Measurements from ENCODE around the gene RIT2. TPM values are rescaled to one million over a fixed set of nuclear protein-coding genes. Genes with fewer than 3 reads are reported as not detected.

The RIT2 gene
- total RNA-seq, 1 donor = not detected

DNA sequence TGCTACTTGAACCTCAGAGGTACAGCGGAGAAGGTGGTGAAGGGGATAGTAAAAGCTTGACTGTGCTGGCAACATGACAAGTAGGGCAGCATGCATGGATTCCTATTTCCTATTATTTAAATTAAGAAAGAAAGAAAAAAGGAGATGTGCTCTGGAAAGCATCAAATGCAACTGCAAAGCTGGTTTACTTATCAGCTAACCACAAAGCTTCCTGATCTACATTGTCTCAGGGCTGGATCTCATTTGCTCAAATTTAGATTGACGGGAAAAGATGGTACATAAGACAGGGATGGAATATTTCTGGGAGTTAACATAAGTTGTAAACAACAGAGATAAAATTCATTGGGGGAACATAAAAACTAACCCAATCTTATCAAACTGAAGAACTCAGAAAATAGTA, 178.0 kb downstream of the RIT2 start:
- DNase-seq (ENCODE audit: low read depth) = no peak
- no peak overlapping the region for H3K4me3 ChIP-seq (ENCODE audit: low read depth, low read length)
- TF ChIP-seq, protein P1, sequence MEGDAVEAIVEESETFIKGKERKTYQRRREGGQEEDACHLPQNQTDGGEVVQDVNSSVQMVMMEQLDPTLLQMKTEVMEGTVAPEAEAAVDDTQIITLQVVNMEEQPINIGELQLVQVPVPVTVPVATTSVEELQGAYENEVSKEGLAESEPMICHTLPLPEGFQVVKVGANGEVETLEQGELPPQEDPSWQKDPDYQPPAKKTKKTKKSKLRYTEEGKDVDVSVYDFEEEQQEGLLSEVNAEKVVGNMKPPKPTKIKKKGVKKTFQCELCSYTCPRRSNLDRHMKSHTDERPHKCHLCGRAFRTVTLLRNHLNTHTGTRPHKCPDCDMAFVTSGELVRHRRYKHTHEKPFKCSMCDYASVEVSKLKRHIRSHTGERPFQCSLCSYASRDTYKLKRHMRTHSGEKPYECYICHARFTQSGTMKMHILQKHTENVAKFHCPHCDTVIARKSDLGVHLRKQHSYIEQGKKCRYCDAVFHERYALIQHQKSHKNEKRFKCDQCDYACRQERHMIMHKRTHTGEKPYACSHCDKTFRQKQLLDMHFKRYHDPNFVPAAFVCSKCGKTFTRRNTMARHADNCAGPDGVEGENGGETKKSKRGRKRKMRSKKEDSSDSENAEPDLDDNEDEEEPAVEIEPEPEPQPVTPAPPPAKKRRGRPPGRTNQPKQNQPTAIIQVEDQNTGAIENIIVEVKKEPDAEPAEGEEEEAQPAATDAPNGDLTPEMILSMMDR (IDR thresholded peaks at IDR 0.05; ENCODE audit: insufficient read depth, low read length) = no peak

DNA sequence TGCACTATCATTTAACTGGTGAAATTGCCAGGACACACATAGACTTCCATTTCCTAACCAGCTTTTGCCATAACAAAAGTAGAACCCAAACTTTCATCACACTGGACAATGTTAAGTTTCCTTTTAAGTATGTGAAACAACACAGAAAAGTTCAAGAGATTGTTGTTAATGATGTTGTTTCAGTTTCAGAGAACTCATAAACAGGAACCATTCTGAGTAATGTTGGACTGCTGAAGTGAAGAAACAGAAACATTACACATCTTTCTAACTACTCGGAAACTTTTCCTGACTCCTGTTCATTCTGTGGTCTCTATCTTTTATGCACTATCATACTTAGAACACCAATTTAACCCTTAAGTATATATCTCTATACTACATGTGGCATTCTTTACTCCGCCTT, 179.2 kb downstream of the RIT2 start:
- TF ChIP-seq, protein P1 (IDR thresholded peaks at IDR 0.05; ENCODE audit: insufficient read depth, low read length) = no peak
- no peak for DNase-seq (ENCODE audit: low read depth)
- no peak overlapping the region for H3K4me3 ChIP-seq (ENCODE audit: low read depth, low read length)

DNA sequence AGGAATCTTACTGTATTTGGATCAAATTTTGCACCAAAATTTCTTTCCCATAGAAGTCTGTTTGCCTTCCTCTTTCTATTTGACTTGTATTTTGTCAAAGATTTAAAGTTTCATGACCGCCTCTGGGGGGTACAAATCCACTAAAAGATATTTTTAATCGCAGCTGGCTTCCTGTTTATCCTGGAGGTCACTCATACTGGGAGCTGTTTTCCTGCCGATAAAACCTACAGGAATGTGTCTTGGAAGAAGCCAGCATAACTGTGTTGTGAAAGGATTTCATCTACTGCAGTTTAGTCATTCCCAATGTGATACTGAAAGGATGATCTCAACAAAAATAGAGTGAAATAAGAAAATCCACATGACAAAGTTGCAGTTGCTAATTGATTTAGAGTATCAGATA, 184.0 kb downstream of the RIT2 start:
- peak; percentile 77 for DNase-seq (ENCODE audit: low read depth)
- TF ChIP-seq, protein P1 (IDR thresholded peaks at IDR 0.05; ENCODE audit: insufficient read depth, low read length) = no peak
- H3K4me3 ChIP-seq (ENCODE audit: low read depth, low read length) = no peak overlapping the region

DNA sequence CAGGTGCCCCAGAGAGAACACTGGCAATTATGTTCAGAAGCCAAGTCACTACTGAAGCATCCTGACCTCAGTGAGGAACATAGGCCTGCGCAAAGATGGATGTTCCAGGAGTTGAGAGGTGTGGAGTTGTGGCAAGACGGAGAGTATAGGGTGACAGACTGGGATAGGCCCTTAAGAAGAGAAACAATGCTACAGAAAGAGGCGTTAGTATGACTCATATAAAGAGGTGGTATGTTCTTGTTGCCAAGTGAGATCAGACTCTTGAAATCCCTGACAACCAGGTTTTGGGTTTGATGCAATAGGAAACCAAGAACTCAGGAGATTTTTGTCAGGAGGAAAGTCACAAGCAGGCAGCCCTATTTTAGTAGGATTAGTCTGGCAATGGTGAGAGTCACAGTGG, 185.6 kb downstream of the RIT2 start:
- TF ChIP-seq, protein P1 (IDR thresholded peaks at IDR 0.05; ENCODE audit: insufficient read depth, low read length) = no peak
- no peak overlapping the region for H3K4me3 ChIP-seq (ENCODE audit: low read depth, low read length)
- DNase-seq (ENCODE audit: low read depth) = peak; percentile 12

DNA sequence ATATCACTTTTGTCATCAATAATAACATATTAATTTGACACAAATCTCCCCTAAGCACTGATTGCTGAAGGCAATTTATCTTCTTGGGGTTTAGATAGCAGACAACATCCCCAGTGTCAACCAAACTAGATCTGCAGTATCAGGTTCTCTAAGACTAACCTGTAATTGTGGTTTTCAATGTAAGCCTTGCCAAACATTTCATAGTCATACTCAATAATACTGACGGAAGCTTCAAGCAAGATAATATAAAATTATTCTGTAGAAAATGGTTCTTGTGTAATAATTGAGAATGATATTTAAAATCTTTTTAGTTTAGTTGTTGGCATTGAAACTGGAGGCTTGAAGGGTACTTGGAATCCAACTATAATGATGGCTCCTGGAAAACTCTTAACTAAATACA, 186.3 kb downstream of the RIT2 start:
- DNase-seq (ENCODE audit: low read depth) = peak; percentile 2
- no peak overlapping the region for H3K4me3 ChIP-seq (ENCODE audit: low read depth, low read length)
- TF ChIP-seq, protein P1 (IDR thresholded peaks at IDR 0.05; ENCODE audit: insufficient read depth, low read length) = no peak

DNA sequence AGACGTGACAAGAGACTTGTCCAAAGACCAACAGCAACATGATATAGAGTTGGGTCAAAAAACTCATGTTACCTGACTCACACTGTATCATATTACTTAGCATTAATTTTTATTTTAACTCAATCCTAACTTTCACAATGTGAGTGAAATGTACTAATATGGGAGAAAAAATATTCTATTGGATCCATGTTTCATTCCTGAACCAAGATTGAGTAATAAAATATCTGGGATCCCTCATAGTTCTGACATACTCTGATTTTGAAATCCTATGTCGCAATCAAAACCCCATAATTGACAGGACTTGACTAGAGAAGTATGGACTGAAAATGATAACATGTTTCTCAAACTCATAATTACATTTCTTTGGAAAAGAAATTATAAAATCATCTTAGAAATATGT, 190.4 kb downstream of the RIT2 start:
- TF ChIP-seq, protein P1 (IDR thresholded peaks at IDR 0.05; ENCODE audit: insufficient read depth, low read length) = no peak
- no peak overlapping the region for H3K4me3 ChIP-seq (ENCODE audit: low read depth, low read length)
- DNase-seq (ENCODE audit: low read depth) = peak; percentile 31

DNA sequence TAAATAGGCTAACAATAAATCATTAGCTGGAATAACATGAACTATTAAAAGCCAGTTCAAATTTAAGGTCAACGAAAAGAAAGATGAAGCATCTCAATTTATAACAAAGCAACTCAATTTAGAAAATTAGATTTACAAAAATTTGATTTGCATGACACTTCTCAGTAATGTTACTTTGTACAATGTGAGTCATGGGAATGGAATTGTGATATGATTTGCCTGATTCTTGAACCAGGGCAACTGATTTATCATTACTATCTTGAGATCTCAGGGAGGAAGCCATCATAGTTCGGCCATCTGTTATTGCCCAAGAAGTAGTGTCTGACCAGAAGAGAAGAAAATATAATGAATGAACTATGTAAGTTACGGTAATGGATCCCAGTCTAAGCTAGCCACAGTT, 193.1 kb downstream of the RIT2 start:
- H3K4me3 ChIP-seq (ENCODE audit: low read depth, low read length) = no peak overlapping the region

More for the DNA sequence above, 193.1 kb downstream of the RIT2 start:
- DNase-seq (ENCODE audit: low read depth) = no peak
- TF ChIP-seq, protein P1 (IDR thresholded peaks at IDR 0.05; ENCODE audit: insufficient read depth, low read length) = no peak
